Muscle of arm (tissue), 14 donors: ENCODE measurements around the gene KRTAP2-3. TPM values are rescaled to one million over a fixed set of nuclear protein-coding genes. Genes with fewer than 3 reads are reported as not detected.
"Not testable (repeated sequence)": the region's sequence is repeated elsewhere in the genome, so short reads cannot be mapped to it uniquely, and the experiment has no call there.

Source experiments
- DNase-seq: peaks from one replicate; pipeline ENCODE4 v3.0.0-alpha.2; 2013
- long read RNA-seq, 11 donors: transcript quantifications; one replicate each; lab custom pipeline, GENCODE V29; 2026
- polyA plus RNA-seq, 12 donors: library from polyadenylated mRNA; unstranded; fragments of 120-200 nt; gene quantifications; one replicate each; pipeline ENCODE4 v1.2.1, GENCODE V29; 2013; ENCODE audit not compliant: insufficient read length in 12 of 12

The KRTAP2-3 gene
- polyA plus RNA-seq = under 1 TPM in 2 of 12 donors, not detected in 10; 0.49 to 0.57 TPM
- long read RNA-seq, donor 1 = 0 reads
- long read RNA-seq, donor 2 = 0 reads
- long read RNA-seq, donor 3 = 0 reads
- long read RNA-seq, donor 4 = 0 reads
- long read RNA-seq, donor 5 = 0 reads
- long read RNA-seq, donor 6 = 0 reads
- long read RNA-seq, donor 7 = 0 reads
- long read RNA-seq, donor 8 = 0 reads
- long read RNA-seq, donor 9 = 0 reads
- long read RNA-seq, donor 10 = 0 reads
- long read RNA-seq, donor 11 = 0 reads

DNA sequence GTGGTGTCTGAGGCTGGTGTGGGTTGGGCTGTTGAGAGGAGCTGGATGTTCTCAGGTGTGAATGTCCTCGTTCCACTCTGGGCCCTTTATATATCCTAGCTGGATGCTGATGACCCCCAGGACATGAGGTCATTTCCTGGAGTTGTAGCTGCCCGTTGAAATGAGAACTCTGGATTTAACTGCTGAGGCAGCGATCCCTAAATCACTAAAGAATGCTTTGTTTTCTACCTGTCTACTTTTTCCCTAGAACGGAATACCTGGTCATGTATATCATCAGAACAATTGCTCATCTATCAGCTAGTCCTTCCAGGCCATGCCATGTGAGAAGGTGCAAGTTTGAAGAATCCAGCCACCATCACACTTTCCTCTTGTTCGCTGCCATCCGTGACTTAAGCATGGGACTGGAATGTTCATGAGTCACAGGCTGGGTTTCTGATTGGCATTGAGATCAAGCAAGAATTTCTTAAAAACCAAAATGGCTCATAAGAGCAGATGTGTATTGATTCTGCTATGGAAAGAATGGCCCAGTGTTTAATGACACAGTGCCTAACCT lies at the start of gene KRTAP2-3:
Gene KRTAP2-3, minus strand, starts transcription at position 63 of the 553 bp plus-strand sequence. CDS start 64 bp downstream, outside the sequence.
- no peak for DNase-seq

GRCh38 chr17:41108728-41109386 lies 48.9 kb upstream of the KRTAP2-3 start:
- not testable (repeated sequence) for DNase-seq

- no peak for DNase-seq
These were observed 48.1 kb upstream of the KRTAP2-3 start for GRCh38 chr17:41107941-41108450.

- not testable (repeated sequence) for DNase-seq
These were observed 45.4 kb upstream of the KRTAP2-3 start, which contains the start of gene KRTAP4-9 for GRCh38 chr17:41105347-41105746. Gene KRTAP4-9, plus strand, starts transcription at chr17:41105389. Its CDS starts 0 bp downstream, at chr17:41105389.

DNA sequence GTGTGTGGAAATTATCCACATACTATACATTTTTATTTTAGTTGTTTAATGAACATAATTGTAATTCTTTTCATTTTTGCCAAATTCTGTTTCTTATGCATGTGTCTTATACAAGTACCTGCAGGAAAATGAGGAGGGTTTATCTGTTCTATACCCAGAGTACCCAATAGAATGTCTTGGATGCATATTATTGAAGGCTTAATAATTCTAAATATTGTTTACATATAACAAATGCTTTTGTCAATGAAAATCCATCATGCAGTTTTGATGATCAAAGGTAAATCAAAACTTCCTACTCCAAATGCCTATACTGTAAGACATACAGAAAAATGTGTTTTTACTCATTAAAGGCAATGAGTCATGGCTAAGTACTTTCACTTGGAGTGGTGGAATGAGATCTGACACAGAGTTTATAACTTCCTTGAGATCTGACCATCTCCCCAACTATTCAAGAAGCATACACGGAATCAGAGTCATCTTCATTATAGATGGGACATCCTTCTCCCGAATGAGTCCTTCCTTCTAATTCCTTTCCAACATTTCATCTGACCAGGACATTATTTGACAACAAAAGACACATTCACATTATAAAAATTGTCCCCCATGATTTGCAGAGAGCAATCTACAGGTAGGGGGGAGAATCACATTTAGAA lies 44.6 kb upstream of the KRTAP2-3 start:
- DNase-seq = not testable (repeated sequence)

DNA sequence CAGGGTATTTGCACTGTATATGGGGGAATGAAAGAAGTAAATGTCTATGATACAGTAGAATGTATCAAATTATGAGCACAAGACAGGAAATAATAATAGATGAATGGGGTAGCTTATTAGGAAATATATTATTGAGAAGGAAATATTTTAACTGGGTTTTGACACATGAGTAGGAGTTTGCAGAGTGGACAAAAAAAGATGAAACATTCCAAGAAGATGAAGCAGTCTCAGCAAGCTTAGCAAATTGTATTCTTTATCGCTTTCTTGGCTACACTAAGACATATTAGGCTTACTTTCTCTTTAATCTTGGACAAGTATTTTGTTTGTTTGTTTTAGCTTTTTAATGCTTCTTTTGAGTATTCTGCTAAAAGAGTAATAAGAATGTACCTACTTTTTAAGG lies 44.0 kb upstream of the KRTAP2-3 start:
- DNase-seq = no peak

- DNase-seq = no peak
These were observed 41.8 kb upstream of the KRTAP2-3 start, which contains the start of gene KRTAP4-16 for GRCh38 chr17:41101586-41102259. Gene KRTAP4-16, minus strand, starts transcription at chr17:41102209. Its CDS starts 0 bp downstream, at chr17:41102209.

GRCh38 chr17:41099682-41100480 lies 40.0 kb upstream of the KRTAP2-3 start:
- DNase-seq = not testable (repeated sequence)

DNA sequence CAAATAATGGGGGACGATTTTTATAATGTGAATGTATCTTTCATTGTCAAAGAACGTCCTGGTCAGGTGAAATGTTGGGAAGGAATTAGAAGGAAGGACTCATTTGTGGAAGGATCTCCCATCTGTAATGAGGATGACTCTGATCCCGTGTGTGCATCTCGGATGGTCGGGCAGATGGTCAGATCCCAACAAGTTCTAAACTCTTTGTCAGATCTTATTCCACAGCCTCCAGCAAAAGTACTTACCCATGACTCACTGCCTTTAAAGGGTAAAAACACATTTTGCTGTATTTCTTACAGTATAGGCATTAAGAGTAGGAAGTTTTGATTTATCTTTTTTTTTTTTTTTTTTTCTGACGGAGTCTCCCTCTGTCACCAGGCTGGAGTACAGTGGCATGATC lies 38.6 kb upstream of the KRTAP2-3 start:
- DNase-seq = no peak

GRCh38 chr17:41098042-41098441 lies 38.1 kb upstream of the KRTAP2-3 start, which contains the start of gene KRTAP4-8:
Gene KRTAP4-8, minus strand, starts transcription at chr17:41098142. Its CDS starts 58 bp downstream, at chr17:41098084.
- no peak for DNase-seq

DNA sequence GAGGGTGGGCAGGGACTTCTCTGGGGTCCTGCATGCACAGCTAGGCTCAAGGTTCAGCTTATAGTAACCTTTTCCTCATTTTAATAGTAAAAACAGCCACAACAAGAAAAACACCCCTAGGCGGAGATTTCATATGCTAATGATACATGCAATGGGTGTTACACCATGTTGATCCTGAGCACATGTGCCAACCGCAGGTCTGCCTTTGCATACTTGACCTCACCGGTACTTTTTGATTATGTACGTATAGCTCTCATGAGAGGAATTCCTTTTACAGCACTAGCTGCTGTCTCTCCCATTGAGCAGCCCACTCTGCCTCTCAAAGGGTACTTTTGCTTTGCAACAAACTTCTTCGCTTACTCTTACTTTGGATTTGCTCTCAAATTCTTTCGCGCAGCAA lies 36.1 kb upstream of the KRTAP2-3 start:
- no peak for DNase-seq

GRCh38 chr17:41088760-41089352 lies 28.9 kb upstream of the KRTAP2-3 start:
- DNase-seq = not testable (repeated sequence)

- DNase-seq = not testable (repeated sequence)
These were observed 24.4 kb upstream of the KRTAP2-3 start, which contains the start of gene KRTAP4-7 for GRCh38 chr17:41084100-41084856. Gene KRTAP4-7, plus strand, starts transcription at chr17:41084150. Its CDS starts 57 bp downstream, at chr17:41084207.

- not testable (repeated sequence) for DNase-seq
These were observed 23.5 kb upstream of the KRTAP2-3 start for GRCh38 chr17:41083427-41083826.

GRCh38 chr17:41082626-41083025 lies 22.7 kb upstream of the KRTAP2-3 start:
- DNase-seq = no peak

- no peak for DNase-seq
These were observed 16.9 kb upstream of the KRTAP2-3 start for GRCh38 chr17:41076788-41077187.

DNA sequence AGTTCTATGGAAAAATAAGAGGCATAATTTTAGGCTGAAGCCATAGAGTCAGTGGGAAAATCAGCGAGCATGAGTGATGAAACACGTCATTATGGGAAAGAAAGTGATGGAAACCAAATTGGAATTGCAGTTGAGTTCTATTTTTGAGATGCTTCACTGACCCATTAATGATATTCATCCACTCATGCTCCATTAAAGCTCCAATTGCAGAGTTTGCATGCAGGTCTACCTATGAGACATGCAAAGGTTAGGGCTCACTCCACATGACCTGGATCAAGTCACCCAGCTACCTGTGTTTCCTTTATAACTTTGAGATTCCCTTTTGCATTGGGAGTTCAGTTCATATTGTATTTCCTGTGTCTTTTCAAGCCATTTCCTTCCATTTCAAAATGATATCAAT lies 13.8 kb upstream of the KRTAP2-3 start:
- DNase-seq = no peak

DNA sequence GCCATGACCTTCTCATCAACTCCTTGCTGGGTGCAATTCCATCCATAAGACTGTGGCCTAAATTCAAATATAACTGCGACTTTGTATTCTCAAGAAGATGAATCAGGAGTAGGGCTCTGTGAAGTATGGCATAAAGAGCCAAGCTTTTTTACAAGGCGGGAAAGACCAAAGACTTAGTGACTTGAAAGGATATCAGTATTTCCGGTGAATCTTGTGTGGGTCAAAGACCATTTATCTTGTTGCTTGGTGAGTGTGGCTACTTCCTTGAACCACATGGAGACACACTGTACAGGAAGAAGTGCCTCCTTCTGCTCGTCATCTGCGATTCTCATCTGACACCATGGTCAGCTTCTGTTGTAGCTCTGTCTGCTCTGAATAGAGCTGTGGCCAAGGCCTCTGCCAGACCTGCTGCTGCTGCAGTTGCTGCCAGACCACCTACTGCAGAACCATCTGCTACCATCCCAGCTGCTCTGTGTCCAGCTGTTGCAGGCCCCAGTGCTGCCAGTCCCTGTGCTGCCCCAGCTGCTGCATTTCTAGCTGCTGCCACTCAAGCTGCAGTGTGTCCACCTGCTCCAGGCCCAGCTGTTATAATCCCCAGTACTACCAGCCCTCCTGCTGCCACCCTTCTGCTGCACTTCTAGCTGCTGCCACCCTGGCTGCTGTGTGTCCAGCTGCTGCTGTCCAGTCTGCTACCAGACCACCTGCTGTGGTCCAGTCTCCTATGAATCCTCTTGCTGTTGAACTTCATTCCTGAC lies 11.9 kb upstream of the KRTAP2-3 start:
- no peak for DNase-seq
